NCI-H748 (cell line): ENCODE data around the gene RIN1.

Experiments
- DNase-seq: peaks from one replicate; lab custom pipeline; 2025; ENCODE audit not compliant: unreplicated experiment; lab: John Stamatoyannopoulos, UW

The RIN1 gene

DNA sequence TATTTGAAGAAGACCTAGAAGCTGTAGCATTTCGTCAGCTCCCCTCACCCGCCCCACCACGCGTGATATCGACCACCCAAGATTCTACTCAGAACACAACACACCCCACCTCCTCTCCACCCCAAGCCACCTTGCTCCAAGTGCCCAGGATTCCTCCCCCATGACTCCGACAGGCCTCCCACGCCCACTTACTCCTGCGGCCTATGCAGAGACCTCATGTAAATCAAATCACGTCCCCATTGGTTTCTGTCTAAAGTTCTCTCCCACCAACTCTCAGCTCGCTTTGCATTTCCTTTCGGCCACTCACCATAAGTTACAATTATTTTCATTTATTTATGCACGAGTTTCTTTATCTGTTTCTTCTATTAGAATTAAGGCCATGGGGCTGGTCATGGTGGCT is 33.6 kb downstream of the RIN1 start:
- no peak for DNase-seq

DNA sequence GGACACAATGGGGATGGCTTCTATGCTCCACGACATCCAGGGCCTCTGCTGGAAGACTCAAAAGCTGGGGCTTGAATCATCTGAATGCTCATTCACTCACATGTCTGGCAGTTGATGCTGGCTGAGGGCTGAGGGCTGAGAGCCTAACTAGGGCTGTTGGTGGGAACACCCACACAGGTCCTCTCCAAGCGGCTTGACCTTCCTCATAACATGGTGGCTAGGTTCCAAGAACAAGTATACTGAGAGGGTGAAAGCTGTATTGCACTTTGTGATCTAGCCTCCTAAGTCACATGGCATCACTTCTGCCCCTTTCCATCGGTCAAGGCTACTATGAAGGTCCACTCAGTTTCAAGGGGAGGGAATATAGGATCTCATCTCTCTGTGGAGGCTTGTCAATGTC is 37.0 kb downstream of the RIN1 start:
- DNase-seq: no peak

DNA sequence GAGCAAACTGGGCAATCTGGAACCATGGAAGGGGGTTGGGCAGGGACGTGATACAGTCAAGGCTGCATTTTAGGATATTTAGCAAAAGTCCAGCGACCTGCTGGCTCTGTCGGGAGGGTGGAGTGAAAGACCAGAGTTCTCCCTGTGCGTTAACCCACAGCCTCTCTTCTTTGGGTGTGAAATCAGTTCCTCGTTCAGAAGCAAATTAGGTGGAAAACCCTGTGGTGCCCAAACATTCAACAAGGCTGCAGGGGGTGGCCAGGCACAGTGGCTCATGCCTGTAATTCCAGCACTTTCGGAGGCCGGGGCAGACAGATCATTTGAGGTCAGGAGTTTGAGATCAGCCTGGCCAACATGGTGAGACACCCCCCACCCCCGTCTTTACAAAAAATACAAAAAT is 38.6 kb downstream of the RIN1 start:
- DNase-seq: no peak

DNA sequence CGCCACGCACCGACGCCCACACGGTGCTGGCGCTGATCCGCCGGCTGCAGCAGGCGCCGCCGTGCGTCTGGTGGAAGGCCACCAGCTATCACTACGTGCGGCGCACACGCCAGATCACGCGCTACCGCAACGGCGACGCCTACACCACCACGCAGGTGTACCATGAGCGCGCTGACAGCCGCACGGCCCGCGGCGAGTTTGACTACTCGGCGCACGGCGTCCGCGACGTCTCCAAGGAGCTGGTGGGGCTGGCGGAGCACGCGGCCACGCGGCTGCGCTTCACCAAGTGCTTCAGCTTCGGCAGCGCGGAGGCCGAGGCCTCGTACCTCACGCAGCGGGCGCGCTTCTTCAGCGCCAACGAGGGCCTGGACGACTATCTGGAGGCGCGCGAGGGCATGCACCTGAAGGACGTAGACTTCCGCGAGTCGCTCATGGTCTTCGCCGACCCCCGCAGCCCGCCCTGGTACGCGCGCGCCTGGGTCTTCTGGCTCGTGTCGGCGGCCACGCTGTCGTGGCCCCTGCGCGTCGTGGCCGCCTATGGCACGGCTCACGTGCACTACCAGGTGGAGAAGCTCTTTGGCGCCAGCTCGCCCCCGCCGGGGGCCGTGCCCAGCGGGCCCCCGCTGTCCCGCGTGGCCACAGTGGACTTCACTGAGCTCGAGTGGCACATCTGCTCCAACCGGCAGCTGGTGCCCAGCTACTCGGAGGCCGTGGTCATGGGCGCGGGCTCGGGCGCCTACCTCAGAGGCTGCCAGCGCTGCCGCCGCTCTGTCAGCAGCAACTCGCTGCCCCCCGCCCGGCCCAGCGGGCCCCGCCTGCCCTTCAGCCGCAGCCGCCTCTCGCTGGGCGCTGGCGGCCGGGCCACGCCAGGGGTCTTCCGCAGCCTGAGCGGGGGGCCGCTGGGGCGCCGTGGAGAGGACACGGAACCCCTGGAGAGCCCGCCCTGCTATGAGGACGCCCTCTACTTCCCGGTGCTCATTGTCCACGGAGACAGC is 41.3 kb downstream of the RIN1 start:
- no peak for DNase-seq

DNA sequence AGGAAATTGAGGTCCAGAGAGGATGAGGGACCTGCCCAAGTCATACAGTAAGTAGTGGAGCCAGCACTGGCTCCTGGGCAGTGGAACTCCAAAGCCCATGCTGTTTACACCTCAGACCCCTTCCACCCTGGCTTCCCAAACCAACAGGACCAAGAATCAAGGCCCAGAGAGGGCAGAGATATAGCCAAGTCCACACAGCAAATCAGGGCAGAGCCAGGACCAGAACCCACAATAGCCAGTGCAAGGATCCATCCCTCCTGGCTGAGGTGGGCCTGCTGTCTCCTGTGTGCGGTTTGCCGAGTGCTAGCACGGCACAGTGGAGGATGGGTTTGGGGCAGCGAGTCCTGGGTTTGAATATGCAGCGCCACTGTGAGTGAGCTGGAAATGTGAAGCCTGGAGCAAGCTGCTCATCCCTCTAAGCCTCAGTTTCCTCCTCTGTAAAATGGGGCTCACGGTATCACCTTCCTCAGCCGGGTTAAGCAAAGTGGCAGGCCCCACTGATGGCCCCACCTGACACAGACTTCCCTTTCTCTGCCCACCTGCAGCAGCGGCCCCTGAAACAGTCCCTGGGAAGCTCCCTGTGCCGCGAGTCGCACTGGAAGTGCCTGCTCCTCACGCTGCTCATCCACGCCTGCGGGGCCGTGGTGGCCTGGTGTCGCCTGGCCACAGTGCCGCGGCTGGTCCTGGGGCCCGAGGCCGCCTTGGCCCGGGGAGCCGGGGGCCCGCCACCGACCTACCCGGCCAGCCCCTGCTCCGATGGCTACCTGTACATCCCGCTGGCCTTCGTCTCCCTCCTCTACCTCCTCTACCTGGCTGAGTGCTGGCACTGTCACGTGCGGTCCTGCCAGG is 42.2 kb downstream of the RIN1 start:
- DNase-seq: no peak

DNA sequence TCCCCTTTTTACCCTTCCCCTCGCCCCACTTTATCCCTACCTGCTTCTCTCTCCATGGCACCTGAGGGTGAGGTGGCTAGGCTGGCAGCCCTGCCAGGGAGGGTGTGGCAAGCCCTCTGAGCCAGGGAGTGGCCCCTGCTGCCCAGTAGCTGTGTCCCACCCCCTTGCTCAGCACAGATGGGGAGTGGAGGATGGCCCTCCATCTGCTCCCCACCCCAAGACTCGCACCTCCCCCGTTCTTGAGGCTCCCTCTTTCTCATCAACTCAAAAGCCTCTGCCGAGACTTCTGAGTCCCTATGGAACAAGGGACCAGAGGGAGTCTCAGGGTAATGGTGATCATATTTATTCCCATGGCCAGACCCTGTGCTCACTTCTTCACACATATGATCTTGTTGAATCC is 42.9 kb downstream of the RIN1 start:
- DNase-seq: no peak

DNA sequence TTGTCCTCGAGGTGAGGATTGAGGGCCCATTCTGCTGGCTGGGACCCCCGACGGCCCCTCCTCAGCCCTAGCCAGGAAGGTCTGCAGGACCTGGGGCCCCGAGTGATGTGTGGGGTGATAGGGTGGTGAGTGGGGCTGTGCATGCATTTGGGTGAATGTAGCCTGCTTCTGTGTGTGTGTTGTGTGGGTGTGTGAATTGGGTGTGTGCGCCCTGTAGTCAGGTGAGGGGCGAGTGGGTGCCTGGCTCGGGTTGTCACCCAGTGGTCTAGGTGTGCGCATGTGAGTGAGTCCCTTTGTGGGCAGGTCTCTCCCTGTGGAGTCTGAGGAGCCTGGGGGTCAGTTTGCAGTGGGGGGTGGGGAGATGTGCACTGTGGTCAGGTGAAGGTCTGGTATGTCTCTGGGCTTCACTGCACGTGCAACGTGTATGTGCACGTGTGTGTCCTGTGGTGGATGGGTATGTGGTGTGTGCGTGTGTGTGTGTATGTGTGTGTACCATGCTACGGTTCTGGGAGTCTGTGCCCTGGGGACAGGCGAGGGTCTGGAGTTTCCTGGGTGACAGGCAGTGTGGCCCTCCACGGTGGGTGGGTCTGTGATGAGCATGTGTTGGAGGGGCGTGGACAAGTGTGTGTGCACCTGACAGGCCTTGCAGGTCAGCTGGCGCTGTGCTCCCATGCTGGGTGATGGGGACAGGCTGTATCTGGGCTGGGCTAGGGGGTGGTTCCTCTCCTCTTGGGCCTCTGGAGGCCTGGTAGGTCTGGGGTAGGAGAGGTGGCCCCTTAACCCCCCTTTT is 43.5 kb downstream of the RIN1 start:
- DNase-seq: peak; percentile 30

DNA sequence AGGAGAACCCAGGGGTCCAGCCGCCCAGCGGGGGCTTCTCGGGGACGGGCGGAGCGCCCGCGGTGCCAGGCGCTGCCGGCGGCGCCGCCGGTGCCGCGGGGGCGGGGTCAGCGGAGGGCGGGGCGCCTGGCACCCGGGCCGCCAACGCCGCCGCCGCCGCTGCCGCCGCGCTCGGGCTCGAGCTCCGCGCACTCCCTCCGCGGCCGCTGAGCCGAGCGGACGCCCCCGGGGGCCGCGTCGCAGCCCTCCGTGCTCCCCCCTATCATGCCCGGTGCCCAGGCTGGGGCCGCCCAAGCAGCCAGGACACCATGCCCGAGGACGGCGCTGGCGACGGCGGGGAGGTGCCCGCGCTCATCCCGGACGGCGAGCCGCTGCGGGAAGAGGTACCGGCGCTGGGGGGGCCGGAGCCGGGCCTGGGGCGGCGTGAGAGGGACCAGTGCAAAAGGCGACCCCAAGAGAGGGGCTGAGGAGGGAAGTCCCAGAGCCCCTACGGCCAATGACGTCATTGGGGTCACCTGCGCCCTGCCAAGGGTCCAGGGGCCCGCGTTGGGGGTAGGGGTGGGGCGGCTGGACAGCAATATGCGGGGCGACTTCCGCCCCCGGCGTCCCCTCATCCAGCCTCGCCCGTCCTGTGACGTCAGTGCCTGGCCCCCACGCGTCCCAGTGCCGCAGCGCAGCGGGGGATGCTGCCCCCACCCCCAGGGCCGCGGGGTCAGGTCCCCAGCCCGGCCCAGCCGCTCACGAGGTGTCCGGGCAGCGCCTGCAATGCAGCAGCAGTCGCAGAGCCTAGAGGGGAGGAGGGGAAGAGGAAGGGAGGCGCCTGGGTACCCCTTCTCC is 44.3 kb downstream of the RIN1 start, which contains the start of gene TMEM151A:
Gene TMEM151A (plus strand): TSS at position 189 of the 837 bp plus-strand sequence. CDS start 120 bp downstream, at position 309.
- peak; percentile 49 for DNase-seq

DNA sequence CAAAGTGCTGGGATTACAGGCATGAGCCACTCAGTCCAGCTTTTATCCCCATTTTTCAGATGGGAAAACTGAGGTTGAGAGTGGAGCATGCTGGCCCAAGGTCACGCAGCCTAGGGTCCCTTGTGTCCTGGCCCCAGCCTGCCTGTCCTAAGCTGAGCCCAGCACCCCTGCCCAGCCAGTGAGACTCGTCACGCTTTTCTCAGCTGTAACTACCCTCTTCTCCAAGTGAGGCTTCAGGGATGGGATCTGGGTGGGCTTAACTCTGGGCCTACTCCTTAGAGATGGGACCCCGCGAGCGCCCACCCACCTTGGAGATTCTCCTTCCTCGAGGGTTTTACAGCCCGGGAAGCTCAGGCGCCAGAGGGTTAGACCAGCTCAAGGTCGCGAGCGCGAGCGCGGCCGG is 44.9 kb downstream of the RIN1 start:
- no peak for DNase-seq

DNA sequence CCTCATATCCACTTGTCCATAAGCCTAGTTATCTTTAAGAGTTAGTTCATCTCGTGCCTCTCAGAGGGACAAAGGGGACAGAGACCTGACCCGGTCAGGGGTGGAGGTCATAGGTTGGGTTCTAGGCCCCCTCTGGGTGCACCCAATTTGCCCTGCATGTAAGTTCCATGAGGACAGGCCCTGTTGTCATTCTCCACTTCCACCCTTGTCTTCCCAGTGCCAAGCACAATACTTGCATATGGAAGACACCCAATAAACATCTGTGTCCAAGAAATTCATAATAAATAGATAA is 46.0 kb downstream of the RIN1 start:
- no peak for DNase-seq

DNA sequence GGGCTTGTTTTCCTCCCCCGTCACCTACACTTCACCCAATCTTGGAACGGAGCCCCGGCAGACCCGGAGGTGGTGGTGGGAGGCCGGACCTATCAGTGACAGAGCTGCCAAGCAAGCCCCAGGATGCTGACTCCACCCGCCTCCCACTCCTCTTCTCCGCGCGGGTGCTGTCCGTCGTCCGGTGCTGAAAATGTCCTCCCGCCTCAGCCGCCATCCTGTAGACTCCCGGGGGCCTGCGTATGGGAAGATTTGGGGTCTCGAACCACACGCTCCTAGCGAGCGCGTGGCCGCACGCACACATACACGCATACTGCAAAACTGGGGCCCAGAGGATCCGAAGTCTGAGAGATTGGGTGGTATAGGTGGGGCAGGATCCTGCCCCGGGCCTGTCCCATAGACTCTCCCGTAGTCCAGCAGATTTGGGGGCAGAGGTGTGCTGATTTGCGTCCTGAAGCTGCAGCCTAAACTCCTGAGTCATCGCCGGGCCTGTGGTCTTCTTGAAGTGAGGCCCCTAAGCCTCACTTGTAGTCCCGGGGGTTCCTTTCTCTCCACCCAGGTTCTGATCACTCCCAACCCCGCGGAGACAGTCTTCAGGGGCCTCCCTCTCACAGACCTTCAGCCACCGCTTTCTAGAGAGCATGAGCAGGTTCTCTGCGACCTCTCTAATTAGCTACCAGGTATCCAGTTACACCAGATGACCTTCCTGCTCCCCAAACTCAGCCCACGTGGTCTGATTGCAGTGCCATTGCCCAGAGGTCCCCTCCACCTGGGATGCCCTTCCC is 46.5 kb downstream of the RIN1 start:
- peak; percentile 33 for DNase-seq

DNA sequence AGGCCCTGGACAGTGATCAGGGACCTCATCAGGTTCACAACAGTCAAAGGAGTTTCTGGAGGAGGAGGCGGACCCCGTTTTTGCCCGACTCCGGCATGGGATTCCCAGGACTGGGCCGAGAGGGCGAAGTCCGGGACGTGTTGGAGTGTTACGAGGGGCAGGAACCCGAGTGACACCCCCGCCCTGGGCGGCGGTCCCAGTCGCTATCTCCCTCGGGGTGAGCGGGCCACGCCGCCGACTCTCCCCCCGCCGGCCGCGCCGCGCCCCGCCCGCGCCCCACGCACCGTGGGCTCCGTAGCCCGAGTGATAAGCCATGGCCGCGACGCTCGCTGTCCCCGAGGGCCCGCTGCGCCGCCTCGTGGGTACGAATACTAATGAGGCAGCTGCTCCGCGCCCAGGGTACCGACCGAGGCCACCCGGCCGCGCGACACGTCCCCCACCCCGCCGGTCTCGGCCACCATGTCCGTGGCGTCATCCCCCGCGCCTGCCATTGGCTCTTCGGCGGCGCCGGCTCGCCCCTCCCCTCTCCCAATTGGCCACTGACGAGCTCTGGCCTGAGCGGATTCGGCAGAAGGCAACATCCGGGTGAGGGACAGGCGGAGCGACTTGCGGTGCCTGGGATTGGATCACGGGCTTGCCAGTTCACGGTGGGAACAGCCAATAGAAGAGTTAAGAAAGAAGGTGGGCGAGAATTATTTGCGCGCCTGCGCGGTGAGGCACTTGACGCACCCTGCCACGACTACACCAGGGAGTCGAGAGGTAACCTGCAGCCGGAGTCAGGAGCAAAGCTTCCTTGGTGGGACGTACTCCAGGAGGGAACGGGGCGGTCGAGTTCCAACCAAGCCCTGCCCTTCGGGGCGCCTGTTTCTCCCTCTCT is 47.3 kb downstream of the RIN1 start, which contains the start of gene YIF1A:
Gene YIF1A (minus strand): TSS at position 473 of the 877 bp plus-strand sequence. CDS start 158 bp downstream, at position 315.
- peak; percentile 99 for DNase-seq

DNA sequence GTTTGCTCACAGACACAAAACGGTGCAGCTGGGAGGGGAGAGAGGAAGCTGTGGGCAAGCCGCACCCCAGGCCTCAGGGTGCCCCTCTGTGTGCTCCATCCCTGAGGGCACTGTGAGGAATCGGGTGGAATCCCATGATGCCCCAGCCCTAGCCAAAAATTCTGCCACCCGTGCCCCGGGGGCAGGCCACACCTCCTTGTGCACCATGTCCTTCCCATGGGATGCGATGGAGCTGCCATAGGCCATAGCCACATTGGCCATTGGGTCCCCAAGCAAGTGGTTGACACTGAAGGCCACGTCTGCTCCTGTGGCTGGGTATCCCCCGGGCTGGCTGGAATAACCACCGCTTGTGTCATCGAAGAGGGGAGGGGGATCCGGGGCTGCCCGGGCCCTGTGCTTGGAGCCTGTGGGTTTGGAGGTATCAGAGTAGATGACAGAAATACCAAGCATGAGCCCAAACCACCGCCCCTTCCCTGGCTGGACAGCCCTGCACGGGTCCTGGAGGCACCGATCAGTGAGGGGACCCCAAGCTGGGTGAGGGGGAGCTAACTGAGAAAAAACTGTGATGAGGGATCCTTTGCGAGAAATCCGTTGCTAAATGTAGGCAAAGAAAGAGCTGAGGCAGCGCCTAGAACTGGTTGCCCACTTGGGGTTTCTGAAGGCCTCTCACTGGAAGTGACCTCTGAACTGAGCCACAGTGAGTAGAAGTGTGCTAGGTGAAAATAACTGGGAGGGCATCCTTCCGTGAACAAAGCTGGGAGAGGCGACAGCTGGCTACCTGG is 48.2 kb downstream of the RIN1 start:
- peak; percentile 33 for DNase-seq

DNA sequence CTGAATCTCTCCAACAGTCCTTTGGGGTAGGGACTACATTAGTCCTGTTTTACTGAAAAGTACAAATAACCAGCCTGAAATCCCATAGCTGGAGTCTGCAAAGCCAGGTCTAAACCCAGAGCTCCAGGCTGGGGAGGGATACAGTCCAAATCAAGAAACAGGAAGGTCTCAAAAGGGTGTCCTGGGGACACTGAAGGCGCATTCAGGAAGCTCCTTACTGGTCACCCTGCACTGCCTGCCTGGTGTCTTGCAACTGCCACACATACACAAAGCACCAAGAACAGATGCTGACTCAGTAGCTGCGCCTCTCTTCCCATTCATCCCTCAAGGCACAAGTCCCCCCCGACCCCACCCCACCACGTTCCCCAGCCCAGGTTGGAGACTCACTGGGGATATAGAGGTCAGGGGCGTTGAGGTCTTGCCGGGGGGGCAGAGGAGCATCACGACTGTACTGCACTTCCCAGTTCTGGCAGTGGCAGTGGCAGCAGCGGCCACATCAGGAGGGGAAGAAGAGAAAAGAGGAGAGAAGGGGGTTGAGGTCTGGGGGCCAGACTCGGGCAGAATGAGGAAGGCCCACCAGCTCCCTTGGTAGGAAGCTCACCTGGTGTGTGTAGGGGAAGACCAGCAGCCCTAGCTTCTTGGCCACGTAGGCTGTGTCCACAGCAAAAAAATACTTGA is 48.9 kb downstream of the RIN1 start:
- no peak for DNase-seq

DNA sequence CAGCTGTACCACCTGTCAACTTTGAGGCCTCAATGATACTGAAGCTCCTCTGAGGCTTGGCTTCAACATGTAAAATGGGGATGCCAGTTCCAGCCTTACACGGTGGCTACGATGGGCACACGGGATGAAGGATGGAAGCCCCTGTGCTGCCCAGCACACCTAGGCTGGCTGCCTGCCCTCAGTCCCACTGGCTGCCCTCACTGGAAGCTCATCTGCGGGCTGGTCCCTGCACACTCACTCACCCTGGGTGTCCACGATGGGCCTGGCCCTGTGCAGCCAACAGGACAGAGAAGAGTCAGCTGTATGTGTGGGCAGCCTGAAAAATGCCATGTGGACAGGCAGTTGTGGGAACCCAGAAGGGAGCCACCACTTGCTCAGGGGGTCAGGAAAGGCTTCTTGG is 49.5 kb downstream of the RIN1 start:
- DNase-seq: no peak

DNA sequence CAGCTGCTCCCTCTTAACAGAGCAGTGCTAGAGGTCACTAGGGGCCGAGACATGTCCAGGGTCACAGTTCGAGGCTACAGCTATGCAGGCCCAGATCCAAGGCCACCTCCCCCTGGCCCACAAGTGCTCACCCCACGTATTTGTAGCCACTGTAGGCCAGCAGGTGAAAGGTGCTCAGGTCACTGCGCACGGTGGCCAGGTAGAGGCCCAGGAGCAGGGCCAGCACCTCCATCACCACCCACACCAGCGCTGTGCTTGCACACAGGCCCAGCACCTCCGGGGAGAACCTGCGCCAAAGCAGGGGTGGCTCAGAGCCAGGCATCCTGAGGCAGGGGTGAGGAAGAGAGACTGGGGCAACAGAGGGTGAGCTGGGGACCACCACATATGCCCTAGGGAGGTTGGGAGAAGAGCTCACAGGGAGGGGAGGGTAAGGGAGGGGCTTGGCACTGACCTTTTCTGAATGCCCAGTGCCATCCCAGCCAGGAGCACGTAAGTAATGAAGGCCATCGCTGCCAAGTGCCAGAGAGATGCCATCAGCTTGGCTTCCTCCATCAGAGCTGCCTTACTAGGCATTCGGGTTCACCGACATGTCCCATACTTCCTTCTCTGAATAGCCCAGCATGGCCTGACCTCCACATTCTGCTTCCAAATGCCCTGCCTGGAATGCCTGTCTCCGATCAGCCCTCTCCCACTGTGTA is 50.8 kb downstream of the RIN1 start:
- DNase-seq: no peak
